GM19438 (cell line): ENCODE data around the gene KDM4C.

ENCODE experiments used
- ATAC-seq: cut with Tn5 transposase; IDR thresholded peaks from one replicate; pipeline ENCODE4 v1.9.1; 2021; ENCODE audit warnings: low read depth; ENCODE audit not compliant: unreplicated experiment

Gene KDM4C

GRCh38 chr9:7121055-7121454, 363.3 kb downstream of the KDM4C start:
- ATAC-seq, result peak; percentile 41

- no peak for ATAC-seq
These were observed 363.9 kb downstream of the KDM4C start for GRCh38 chr9:7121664-7122063.

GRCh38 chr9:7123743-7124142, 366.0 kb downstream of the KDM4C start:
- no peak for ATAC-seq

GRCh38 chr9:7125231-7125630, 367.5 kb downstream of the KDM4C start:
- no peak for ATAC-seq

- no peak for ATAC-seq
These were observed 371.6 kb downstream of the KDM4C start for GRCh38 chr9:7129391-7129790.

- no peak for ATAC-seq
These were observed 372.6 kb downstream of the KDM4C start for GRCh38 chr9:7130266-7130820.

- no peak for ATAC-seq
These were observed 374.8 kb downstream of the KDM4C start for GRCh38 chr9:7132605-7133004.

- ATAC-seq, result no peak
These were observed 378.0 kb downstream of the KDM4C start for GRCh38 chr9:7135735-7136134.

GRCh38 chr9:7137040-7137439, 379.3 kb downstream of the KDM4C start:
- no peak for ATAC-seq

- ATAC-seq, result no peak
These were observed 379.8 kb downstream of the KDM4C start for GRCh38 chr9:7137571-7137970.

- ATAC-seq, result no peak
These were observed 382.1 kb downstream of the KDM4C start for GRCh38 chr9:7139886-7140285.

GRCh38 chr9:7140401-7140800, 382.6 kb downstream of the KDM4C start:
- no peak for ATAC-seq

- ATAC-seq, result no peak
These were observed 385.9 kb downstream of the KDM4C start for GRCh38 chr9:7143645-7144200.

- no peak for ATAC-seq
These were observed 386.7 kb downstream of the KDM4C start for GRCh38 chr9:7144265-7145046.

GRCh38 chr9:7145361-7146069, 387.7 kb downstream of the KDM4C start:
- no peak for ATAC-seq

GRCh38 chr9:7146582-7146981, 388.8 kb downstream of the KDM4C start:
- ATAC-seq, result no peak

GRCh38 chr9:7147121-7148090, 389.6 kb downstream of the KDM4C start:
- ATAC-seq, result no peak

GRCh38 chr9:7148243-7148765, 390.5 kb downstream of the KDM4C start:
- ATAC-seq, result no peak

- ATAC-seq, result no peak
These were observed 391.5 kb downstream of the KDM4C start for GRCh38 chr9:7149258-7149657.
